GM12878 (cell line): ENCODE results near the gene SLC4A2.
A peak's percentile ranks its signal among the peaks of the same experiment; 100 is the strongest.

Experiments
- CEBPZ ChIP-seq: fragments of 150-350 bp; IDR thresholded peaks from 2 replicates; pipeline ENCODE4 v1.6.1; 2016; ENCODE audit warnings: low read depth, low read length
- EZH2 ChIP-seq: IDR thresholded peaks from 2 replicates; pipeline ENCODE4 v1.6.1; 2012; ENCODE audit warnings: low read depth, mild to moderate bottlenecking, control low read depth, inconsistent platforms, low read length, borderline replicate concordance; ENCODE audit not compliant: control insufficient read depth
- POLR2A ChIP-seq: IDR thresholded peaks from 2 replicates; pipeline ENCODE4 v1.6.1; 2011; ENCODE audit warnings: low read depth, mild to moderate bottlenecking, low read length
- RAD21 ChIP-seq: IDR thresholded peaks from 2 replicates; pipeline ENCODE4 v1.6.1; 2011; ENCODE audit warnings: mild to moderate bottlenecking, low read depth, low read length, moderate library complexity; ENCODE audit not compliant: insufficient read depth
- REST ChIP-seq: IDR thresholded peaks from 2 replicates; pipeline ENCODE4 v1.6.1; 2012; ENCODE audit warnings: mild to moderate bottlenecking, low read depth, low read length
- USF1 ChIP-seq: IDR thresholded peaks from 2 replicates; pipeline ENCODE4 v1.6.1; 2011; ENCODE audit warnings: borderline replicate concordance, low read depth, mild to moderate bottlenecking, moderate library complexity, mixed read lengths, low read length; ENCODE audit not compliant: insufficient read depth; ENCODE audit errors: extremely low read length
- ZNF217 ChIP-seq: fragments of 450-650 bp; IDR thresholded peaks from 2 replicates; pipeline ENCODE4 v1.6.1; 2017; ENCODE audit warnings: antibody characterized with exemption, mild to moderate bottlenecking

- TF ChIP-seq EZH2 (no peak), CEBPZ (no peak), RAD21 (peak; percentile 11; the same call in 1 of the 2 replicates), REST (no peak), ZNF217 (no peak), POLR2A (peak; percentile 46; the same call in 1 of the 2 replicates), USF1 (no peak)
These were observed at the start of gene SLC4A2 for GRCh38 chr7:151059367-151060112.
